AG09319 (cell line): Measurements from ENCODE around the gene ST3GAL6.

Experiments used
- DNase-seq: peaks from one replicate; pipeline ENCODE4 v3.0.0-alpha.2; 2010; ENCODE audit warnings: low read depth; ENCODE audit errors: extremely low read depth
- TF ChIP-seq, protein P1 (sequence below): IDR thresholded peaks from 2 replicates; pipeline ENCODE4 v1.5.1; 2011; ENCODE audit warnings: low read depth, mild to moderate bottlenecking, inconsistent platforms, low read length, moderate library complexity

The ST3GAL6 gene

DNA sequence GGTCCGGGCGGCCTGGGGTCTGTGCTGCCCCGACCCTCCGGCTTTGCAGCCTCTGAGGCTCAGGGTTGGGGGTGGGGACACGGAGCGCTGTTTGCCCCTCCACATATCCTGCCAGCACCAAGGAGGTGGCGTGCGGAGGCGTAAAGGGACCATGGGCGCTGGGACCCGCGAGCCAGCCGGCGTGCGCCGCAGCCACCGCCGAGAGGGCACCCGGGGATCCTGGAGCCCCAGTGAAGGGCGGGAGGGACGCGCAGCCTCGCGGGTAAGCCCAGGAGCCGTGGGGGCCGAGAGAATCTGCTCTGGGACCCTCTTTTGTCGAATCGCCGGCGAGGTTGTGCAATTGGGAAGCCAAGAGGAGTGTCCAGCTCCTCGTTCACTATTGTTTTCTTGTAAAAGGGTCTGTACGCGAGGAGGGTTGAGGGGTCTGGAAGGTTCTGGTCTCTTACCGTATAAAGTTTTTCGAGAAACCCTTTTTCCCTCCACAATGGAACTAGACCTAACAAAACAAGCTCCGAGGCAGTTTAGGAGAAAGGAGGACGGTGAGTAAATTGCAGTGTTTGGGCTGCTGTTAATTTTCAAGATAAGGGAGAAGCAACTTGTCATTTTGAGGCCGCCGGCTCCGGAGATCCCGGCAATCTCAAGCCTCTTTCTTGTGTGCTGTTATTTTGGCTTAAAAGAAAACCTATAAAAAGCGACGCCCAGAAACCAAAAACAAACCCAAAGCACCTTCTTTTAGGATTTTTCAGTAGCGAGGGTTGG is 29.9 kb upstream of the ST3GAL6 start:
- TF ChIP-seq, protein P1, sequence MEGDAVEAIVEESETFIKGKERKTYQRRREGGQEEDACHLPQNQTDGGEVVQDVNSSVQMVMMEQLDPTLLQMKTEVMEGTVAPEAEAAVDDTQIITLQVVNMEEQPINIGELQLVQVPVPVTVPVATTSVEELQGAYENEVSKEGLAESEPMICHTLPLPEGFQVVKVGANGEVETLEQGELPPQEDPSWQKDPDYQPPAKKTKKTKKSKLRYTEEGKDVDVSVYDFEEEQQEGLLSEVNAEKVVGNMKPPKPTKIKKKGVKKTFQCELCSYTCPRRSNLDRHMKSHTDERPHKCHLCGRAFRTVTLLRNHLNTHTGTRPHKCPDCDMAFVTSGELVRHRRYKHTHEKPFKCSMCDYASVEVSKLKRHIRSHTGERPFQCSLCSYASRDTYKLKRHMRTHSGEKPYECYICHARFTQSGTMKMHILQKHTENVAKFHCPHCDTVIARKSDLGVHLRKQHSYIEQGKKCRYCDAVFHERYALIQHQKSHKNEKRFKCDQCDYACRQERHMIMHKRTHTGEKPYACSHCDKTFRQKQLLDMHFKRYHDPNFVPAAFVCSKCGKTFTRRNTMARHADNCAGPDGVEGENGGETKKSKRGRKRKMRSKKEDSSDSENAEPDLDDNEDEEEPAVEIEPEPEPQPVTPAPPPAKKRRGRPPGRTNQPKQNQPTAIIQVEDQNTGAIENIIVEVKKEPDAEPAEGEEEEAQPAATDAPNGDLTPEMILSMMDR, result no peak
- no peak for DNase-seq

DNA sequence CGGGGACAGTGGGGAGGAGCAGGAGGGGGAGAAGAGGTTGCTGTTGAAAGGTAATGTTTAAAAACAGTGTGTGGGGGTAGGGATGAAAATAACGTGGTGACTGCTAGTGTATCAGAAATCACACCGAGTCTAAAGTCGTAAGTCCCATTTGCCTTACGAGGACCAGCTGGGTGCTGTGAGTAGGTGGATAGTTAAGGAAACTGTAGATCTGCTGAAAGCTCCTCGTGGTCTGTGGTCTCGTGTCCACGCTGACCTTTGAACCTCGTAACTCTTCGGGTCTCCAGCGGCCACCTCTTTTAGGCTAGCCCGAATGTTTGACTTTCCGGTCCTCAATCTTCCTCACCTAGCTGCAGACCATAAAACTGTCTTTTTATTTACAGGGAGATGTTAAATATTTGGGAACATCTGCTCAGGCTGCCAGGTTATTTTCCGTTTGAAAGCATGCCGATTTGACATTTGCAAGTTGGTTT is 29.3 kb upstream of the ST3GAL6 start:
- no peak for DNase-seq
- TF ChIP-seq, protein P1, result no peak

DNA sequence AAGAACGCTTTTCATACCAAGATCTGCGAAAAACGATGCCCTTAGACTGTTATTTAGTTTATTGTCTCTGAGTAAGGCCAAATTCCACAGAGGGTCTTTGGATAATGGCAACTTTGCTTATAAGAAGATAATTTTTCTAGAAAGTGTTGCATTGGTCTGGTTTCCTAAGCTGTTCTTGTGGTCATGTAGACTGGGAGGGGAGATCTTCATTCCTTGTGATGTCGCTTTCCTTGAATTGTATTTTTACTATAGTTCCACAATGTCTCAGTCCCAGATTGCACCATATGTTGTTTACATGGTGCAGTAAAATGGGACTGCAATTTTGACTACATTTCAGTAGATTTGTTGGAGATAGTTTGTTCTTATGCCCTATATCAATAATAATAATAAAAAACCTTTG is 28.8 kb upstream of the ST3GAL6 start:
- no peak for DNase-seq
- TF ChIP-seq, protein P1, result no peak

DNA sequence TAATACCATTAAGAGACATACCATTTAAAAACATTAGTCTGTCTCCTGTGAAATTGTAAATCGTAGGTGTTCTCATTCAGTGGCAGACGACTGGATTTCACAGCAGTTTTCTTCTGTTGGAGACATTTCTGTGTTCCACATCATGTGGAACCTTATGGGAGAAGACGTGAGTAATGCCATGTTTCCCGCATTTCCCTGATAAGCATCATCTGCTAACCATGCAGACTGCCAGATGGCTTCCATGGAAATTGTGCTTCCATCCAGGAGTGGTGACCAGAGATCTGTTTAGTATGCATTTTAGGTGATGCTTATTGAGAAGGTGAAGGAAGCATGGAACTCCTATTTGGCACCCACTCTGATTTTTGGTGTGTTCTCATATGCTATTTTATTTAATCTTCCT is 28.4 kb upstream of the ST3GAL6 start:
- no peak for DNase-seq
- TF ChIP-seq, protein P1, result no peak

DNA sequence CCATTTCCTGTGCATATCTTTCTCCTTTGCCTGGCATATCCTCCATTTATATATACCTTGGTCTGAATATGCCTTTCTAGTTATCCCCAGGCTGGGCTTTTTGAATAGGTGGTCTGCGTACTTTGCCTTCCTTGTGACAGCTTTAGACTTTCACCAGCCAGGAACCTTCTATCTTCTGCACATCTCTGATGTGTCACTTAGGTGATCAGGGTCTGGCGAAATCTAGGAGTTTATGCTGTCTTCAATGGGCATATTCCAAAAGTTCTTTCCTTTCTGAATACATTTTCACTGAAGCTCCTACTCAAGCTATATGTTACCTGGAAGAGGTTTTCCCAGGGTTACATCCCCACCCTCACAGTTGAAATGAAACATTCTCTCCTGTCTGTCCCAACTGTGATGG is 27.8 kb upstream of the ST3GAL6 start:
- DNase-seq, result no peak
- TF ChIP-seq, protein P1, result no peak

DNA sequence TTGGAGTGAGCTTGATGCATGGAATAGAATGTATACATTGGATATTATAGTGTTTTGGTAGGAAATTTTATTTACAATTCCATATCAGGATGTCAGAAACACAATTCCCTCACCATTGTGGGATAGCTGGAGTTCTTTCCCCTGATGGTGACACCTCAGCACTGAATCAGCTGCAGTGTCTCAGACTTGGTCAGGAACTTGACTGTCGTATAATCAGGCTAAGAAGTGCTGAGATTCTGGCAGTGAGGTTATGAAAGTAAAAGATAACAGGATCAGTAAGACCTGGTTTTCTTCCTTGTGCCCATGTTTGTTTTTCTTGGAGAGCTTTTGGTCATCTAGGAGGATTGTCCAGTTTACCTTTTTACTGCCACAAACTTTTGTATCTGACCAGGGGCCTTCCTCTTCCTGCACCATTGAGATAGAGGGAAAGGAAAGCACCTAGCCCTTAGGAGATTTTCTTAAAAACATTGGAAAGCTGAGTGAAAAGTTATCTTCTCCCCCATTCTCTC is 27.3 kb upstream of the ST3GAL6 start:
- no peak for DNase-seq
- TF ChIP-seq, protein P1, result no peak

- TF ChIP-seq, protein P1, result no peak
- no peak for DNase-seq
Measured at GRCh38 chr3:98737301-98737700, 25.8 kb upstream of the ST3GAL6 start.
